Panc1 (cell line): ENCODE results near the gene JPH2.

ENCODE experiments used
- TCF7L2 ChIP-seq: IDR thresholded peaks from 2 replicates; pipeline ENCODE4 v1.6.1; 2011; ENCODE audit warnings: mild to moderate bottlenecking, low read depth, low read length, inconsistent platforms
- TF ChIP-seq, protein P1 (sequence below): fragments of 450-650 bp; IDR thresholded peaks from 2 replicates; pipeline ENCODE4 v1.5.1; 2017; ENCODE audit warnings: mild to moderate bottlenecking
- TF ChIP-seq, protein P2 (sequence below), 2 experiments: IDR thresholded peaks; 2 replicates each; pipeline ENCODE4 v1.6.1; 2011 to 2012; ENCODE audit warnings: low read depth in 2 of 2, control low read depth in 1 of 2, low read length in 1 of 2, mild to moderate bottlenecking in 1 of 2, moderate library complexity in 1 of 2; ENCODE audit not compliant: insufficient read depth in 1 of 2

DNA sequence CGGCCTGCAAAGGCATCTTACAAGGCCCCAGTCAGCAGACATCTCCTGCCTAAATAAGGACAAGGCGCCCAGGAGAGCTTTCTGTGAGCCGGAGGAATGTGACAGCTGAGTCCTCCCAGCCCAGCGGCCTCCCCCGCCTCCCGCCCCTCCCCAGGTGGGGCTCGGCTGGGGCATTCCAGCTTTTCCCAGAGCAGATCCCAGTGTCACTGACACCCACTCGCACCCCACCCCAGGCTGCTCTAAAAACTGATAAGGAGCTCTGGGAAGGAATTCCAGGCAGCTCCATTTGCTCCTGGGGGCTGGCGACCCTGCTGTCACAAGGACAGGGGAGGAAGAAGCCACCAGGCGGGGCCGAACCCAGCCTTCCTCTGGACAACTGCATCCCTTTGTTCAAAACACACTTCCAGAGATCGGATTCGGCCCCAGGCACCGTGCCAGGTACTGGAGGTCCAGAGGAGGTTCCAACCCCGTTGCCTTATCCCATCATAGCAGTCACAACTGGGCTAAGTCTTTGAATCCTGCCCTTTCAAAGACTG, 49.7 kb downstream of the JPH2 start:
- TF ChIP-seq, protein P1, sequence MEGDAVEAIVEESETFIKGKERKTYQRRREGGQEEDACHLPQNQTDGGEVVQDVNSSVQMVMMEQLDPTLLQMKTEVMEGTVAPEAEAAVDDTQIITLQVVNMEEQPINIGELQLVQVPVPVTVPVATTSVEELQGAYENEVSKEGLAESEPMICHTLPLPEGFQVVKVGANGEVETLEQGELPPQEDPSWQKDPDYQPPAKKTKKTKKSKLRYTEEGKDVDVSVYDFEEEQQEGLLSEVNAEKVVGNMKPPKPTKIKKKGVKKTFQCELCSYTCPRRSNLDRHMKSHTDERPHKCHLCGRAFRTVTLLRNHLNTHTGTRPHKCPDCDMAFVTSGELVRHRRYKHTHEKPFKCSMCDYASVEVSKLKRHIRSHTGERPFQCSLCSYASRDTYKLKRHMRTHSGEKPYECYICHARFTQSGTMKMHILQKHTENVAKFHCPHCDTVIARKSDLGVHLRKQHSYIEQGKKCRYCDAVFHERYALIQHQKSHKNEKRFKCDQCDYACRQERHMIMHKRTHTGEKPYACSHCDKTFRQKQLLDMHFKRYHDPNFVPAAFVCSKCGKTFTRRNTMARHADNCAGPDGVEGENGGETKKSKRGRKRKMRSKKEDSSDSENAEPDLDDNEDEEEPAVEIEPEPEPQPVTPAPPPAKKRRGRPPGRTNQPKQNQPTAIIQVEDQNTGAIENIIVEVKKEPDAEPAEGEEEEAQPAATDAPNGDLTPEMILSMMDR: no peak
- no peak for TF ChIP-seq TCF7L2
- TF ChIP-seq, protein P2, sequence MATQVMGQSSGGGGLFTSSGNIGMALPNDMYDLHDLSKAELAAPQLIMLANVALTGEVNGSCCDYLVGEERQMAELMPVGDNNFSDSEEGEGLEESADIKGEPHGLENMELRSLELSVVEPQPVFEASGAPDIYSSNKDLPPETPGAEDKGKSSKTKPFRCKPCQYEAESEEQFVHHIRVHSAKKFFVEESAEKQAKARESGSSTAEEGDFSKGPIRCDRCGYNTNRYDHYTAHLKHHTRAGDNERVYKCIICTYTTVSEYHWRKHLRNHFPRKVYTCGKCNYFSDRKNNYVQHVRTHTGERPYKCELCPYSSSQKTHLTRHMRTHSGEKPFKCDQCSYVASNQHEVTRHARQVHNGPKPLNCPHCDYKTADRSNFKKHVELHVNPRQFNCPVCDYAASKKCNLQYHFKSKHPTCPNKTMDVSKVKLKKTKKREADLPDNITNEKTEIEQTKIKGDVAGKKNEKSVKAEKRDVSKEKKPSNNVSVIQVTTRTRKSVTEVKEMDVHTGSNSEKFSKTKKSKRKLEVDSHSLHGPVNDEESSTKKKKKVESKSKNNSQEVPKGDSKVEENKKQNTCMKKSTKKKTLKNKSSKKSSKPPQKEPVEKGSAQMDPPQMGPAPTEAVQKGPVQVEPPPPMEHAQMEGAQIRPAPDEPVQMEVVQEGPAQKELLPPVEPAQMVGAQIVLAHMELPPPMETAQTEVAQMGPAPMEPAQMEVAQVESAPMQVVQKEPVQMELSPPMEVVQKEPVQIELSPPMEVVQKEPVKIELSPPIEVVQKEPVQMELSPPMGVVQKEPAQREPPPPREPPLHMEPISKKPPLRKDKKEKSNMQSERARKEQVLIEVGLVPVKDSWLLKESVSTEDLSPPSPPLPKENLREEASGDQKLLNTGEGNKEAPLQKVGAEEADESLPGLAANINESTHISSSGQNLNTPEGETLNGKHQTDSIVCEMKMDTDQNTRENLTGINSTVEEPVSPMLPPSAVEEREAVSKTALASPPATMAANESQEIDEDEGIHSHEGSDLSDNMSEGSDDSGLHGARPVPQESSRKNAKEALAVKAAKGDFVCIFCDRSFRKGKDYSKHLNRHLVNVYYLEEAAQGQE (IDR thresholded peaks at IDR 0.05; ENCODE audit: insufficient read depth in 1 of 2, low read depth in 2 of 2, low read length in 1 of 2): no peak
